Thyroid gland (tissue), 4 donors: ENCODE data around the gene SNAP47.

Source experiments
- CTCF ChIP-seq, 6 experiments: fragments of 200-600 bp in 3 of 6; fragments of 450-650 bp in 3 of 6; sonication (generic) in 3 of 6; IDR thresholded peaks; one replicate each; pipeline ENCODE4 v1.5.1; 2016 to 2019; ENCODE audit warnings: antibody characterized with exemption in 6 of 6, mild to moderate bottlenecking in 2 of 6, inconsistent platforms in 1 of 6, moderate library complexity in 1 of 6
- POLR2A ChIP-seq, 2 donors: fragments of 450-650 bp; IDR thresholded peaks; one replicate each; pipeline ENCODE4 v1.6.1; 2017; ENCODE audit warnings: antibody characterized with exemption in 2 of 2, mild to moderate bottlenecking in 2 of 2, moderate library complexity in 1 of 2

- TF ChIP-seq POLR2A (IDR thresholded peaks at IDR 0.05), result no peak
- TF ChIP-seq CTCF (IDR thresholded peaks at IDR 0.05), result no peak
Observed at GRCh38 chr1:227745568-227746265, 10.5 kb downstream of the SNAP47 start.
